ENCODE measurements around the gene UBE2S. TPM values are rescaled to one million over a fixed set of nuclear protein-coding genes. Genes with fewer than 3 reads are reported as not detected.

Gene UBE2S
- total and polyA plus RNA-seq, 10 of the 15 experiments (the other 5 are each of a cell fraction or from before 2014, with no cell fraction given), result 2.3 to 640 (median 127) TPM

GRCh38 chr19:55353803-55354697 is 53.5 kb downstream of the UBE2S start (continued):
- no peak for TF ChIP-seq SRF (IDR thresholded peaks at IDR 0.05; ENCODE audit: low read depth in 2 of 2, low read length in 2 of 2)

GRCh38 chr19:55353356-55353802 is 54.2 kb downstream of the UBE2S start:
- 7% methylated on average over 23 of the region's 24 CpGs for WGBS (ENCODE audit: insufficient coverage, insufficient replicate concordance, low lambda C conversion rate, missing lambda C conversion rate)
- in situ Hi-C loops (cut with MboI), result no loop called here
- no peaks in the 10 kb centered on the region for H3K79me2 ChIP-seq (ENCODE audit: control insufficient read depth, insufficient read depth, low read length)
- no peaks in the 10 kb centered on the region for H3K36me3 ChIP-seq (ENCODE audit: control insufficient read depth in 2 of 2, insufficient read depth in 2 of 2, low read length in 1 of 2)
- H3K27me3 ChIP-seq (replicated peaks in 1 of 2; ENCODE audit: control insufficient read depth in 2 of 2, insufficient read depth in 2 of 2, low read length in 1 of 2), result peaks cover 4 to 13% of the 10 kb centered on the region in 2 experiments; a peak in 3 of 4 replicates
- H3K27ac ChIP-seq (ENCODE audit: control insufficient read depth, insufficient read depth), result no peak overlapping the region
- FAIRE-seq, result no peak
- H3K9ac ChIP-seq (ENCODE audit: control insufficient read depth, insufficient read depth, low read length), result no peak overlapping the region
- no peaks in the 10 kb centered on the region; the same call in 1 of the 2 replicates for H4K20me1 ChIP-seq (ENCODE audit: control insufficient read depth, insufficient read depth)
- TF ChIP-seq POU2F2 (IDR thresholded peaks at IDR 0.05; ENCODE audit: borderline replicate concordance, low read depth, low read length), result no peak
- no peak for TF ChIP-seq IRF5 (IDR thresholded peaks at IDR 0.05; ENCODE audit: borderline replicate concordance)
- no peak for TF ChIP-seq BRCA1 (IDR thresholded peaks at IDR 0.05; ENCODE audit: low read depth, low read length)
- no peak for TF ChIP-seq HDGF (IDR thresholded peaks at IDR 0.05)
- TF ChIP-seq PBX3 (IDR thresholded peaks at IDR 0.05; ENCODE audit: insufficient replicate concordance, low read depth, low read length), result no peak
- TF ChIP-seq, protein P1, sequence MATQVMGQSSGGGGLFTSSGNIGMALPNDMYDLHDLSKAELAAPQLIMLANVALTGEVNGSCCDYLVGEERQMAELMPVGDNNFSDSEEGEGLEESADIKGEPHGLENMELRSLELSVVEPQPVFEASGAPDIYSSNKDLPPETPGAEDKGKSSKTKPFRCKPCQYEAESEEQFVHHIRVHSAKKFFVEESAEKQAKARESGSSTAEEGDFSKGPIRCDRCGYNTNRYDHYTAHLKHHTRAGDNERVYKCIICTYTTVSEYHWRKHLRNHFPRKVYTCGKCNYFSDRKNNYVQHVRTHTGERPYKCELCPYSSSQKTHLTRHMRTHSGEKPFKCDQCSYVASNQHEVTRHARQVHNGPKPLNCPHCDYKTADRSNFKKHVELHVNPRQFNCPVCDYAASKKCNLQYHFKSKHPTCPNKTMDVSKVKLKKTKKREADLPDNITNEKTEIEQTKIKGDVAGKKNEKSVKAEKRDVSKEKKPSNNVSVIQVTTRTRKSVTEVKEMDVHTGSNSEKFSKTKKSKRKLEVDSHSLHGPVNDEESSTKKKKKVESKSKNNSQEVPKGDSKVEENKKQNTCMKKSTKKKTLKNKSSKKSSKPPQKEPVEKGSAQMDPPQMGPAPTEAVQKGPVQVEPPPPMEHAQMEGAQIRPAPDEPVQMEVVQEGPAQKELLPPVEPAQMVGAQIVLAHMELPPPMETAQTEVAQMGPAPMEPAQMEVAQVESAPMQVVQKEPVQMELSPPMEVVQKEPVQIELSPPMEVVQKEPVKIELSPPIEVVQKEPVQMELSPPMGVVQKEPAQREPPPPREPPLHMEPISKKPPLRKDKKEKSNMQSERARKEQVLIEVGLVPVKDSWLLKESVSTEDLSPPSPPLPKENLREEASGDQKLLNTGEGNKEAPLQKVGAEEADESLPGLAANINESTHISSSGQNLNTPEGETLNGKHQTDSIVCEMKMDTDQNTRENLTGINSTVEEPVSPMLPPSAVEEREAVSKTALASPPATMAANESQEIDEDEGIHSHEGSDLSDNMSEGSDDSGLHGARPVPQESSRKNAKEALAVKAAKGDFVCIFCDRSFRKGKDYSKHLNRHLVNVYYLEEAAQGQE (IDR thresholded peaks at IDR 0.05; ENCODE audit: low read depth, low read length), result no peak
- peak overlapping the region; percentile 68; the same call in 1 of the 2 replicates for H3K4me2 ChIP-seq (ENCODE audit: control insufficient read depth, insufficient read depth)
- BruUV-seq (replicated peaks), result no TSS peak
- H2AFZ ChIP-seq (ENCODE audit: control insufficient read depth, low read depth, low read length), result no peak overlapping the region; the same call in 1 of the 2 replicates
- SMC1A ChIA-PET (ENCODE audit: uncharacterized antibody, unreplicated experiment), result no interaction called here
- no peaks in the 10 kb centered on the region for H3K9me3 ChIP-seq (replicated peaks; ENCODE audit: control insufficient read depth, insufficient read depth, low read length)
- DNase-seq (ENCODE audit: low read depth, low spot score), result no peak
- POLR2A ChIA-PET, result no interaction called here
- CTCF ChIA-PET, result no interaction called here
- no peak overlapping the region for H3K4me3 ChIP-seq
- H3K4me1 ChIP-seq (ENCODE audit: control insufficient read depth, insufficient read depth, low read length), result no peaks in the 10 kb centered on the region; the same call in 1 of the 2 replicates
- RAD21 ChIA-PET (ENCODE audit: unreplicated experiment), result no interaction called here
- no peak for ATAC-seq
- intact Hi-C loops (cut with micrococcal nuclease; ENCODE audit: unreplicated experiment), result no loop called here
